H9 (cell line): ENCODE data around the gene KIF9. TPM values are rescaled to one million over a fixed set of nuclear protein-coding genes. Genes with fewer than 3 reads are reported as not detected.

Source experiments
- DNase-seq: peaks from one replicate; pipeline ENCODE4 v3.0.0-alpha.2; 2017
- H2AFZ ChIP-seq: one replicate; pipeline ENCODE4 v1.6.1; 2013; ENCODE audit warnings: mild to moderate bottlenecking, low read length, control low read depth, moderate library complexity
- H2AK5ac ChIP-seq: 2 replicates; pipeline ENCODE4 v1.6.1; 2013; ENCODE audit warnings: low read length, control low read depth, mixed read lengths; ENCODE audit not compliant: insufficient read length
- H2BK120ac ChIP-seq: one replicate; pipeline ENCODE4 v1.6.1; 2013; ENCODE audit warnings: low read depth, mild to moderate bottlenecking, low read length, control low read depth, inconsistent platforms; ENCODE audit not compliant: poor library complexity, severe bottlenecking
- H2BK12ac ChIP-seq: 2 replicates; pipeline ENCODE4 v1.6.1; 2013; ENCODE audit warnings: low read length, control low read depth, mixed read lengths, low read depth; ENCODE audit not compliant: insufficient read length
- H2BK15ac ChIP-seq: 2 replicates; pipeline ENCODE4 v1.6.1; 2013; ENCODE audit warnings: low read depth, low read length, control low read depth
- H2BK20ac ChIP-seq: one replicate; pipeline ENCODE4 v1.6.1; 2013; ENCODE audit warnings: low read depth, mild to moderate bottlenecking, low read length, control low read depth, inconsistent platforms; ENCODE audit not compliant: poor library complexity, severe bottlenecking
- H2BK5ac ChIP-seq: 2 replicates; pipeline ENCODE4 v1.6.1; 2013; ENCODE audit warnings: low read length, control low read depth, mixed read lengths; ENCODE audit not compliant: insufficient read length
- H3K14ac ChIP-seq: 2 replicates; pipeline ENCODE4 v1.6.1; 2013; ENCODE audit warnings: low read length, control low read depth; ENCODE audit not compliant: insufficient read depth
- H3K18ac ChIP-seq: 2 replicates; pipeline ENCODE4 v1.6.1; 2013; ENCODE audit warnings: low read depth, mild to moderate bottlenecking, mixed read lengths, low read length, control low read depth; ENCODE audit not compliant: insufficient read length
- H3K23ac ChIP-seq: 2 replicates; pipeline ENCODE4 v1.6.1; 2013; ENCODE audit warnings: low read length, control low read depth, mixed read lengths, low read depth; ENCODE audit not compliant: insufficient read length
- H3K23me2 ChIP-seq: 2 replicates; pipeline ENCODE4 v1.6.1; 2013; ENCODE audit warnings: low read depth, mild to moderate bottlenecking, mixed read lengths, low read length, control low read depth; ENCODE audit not compliant: insufficient read length, poor library complexity, severe bottlenecking
- H3K27ac ChIP-seq: 2 replicates; pipeline ENCODE4 v1.5.1; 2013; ENCODE audit warnings: low read length, control low read depth, mixed read lengths, low read depth; ENCODE audit not compliant: insufficient read length
- H3K27me3 ChIP-seq: 2 replicates; pipeline ENCODE4 v1.6.1; 2013; ENCODE audit warnings: low read length, control low read depth, inconsistent platforms; ENCODE audit not compliant: insufficient read depth
- H3K4ac ChIP-seq: 2 replicates; pipeline ENCODE4 v1.6.1; 2013; ENCODE audit warnings: low read depth, mild to moderate bottlenecking, control low read depth, inconsistent platforms, low read length, moderate library complexity
- H3K4me1 ChIP-seq: 2 replicates; pipeline ENCODE4 v1.6.1; 2013; ENCODE audit warnings: low read length, control low read depth, inconsistent platforms; ENCODE audit not compliant: insufficient read depth
- H3K4me2 ChIP-seq: 2 replicates; pipeline ENCODE4 v1.6.1; 2013; ENCODE audit warnings: low read length, control low read depth, mixed read lengths; ENCODE audit not compliant: insufficient read length, insufficient read depth
- H3K56ac ChIP-seq: 2 replicates; pipeline ENCODE4 v1.6.1; 2013; ENCODE audit warnings: low read depth, mild to moderate bottlenecking, mixed read lengths, low read length, control low read depth; ENCODE audit not compliant: insufficient read length
- H3K79me1 ChIP-seq: 2 replicates; pipeline ENCODE4 v1.6.1; 2013; ENCODE audit warnings: low read depth, mild to moderate bottlenecking, moderate library complexity, low read length, control low read depth, inconsistent platforms; ENCODE audit not compliant: insufficient read depth, poor library complexity, severe bottlenecking
- H3K79me2 ChIP-seq: 2 replicates; pipeline ENCODE4 v1.6.1; 2013; ENCODE audit warnings: low read length, control low read depth, inconsistent platforms; ENCODE audit not compliant: insufficient read depth
- H3K9ac ChIP-seq: 2 replicates; pipeline ENCODE4 v1.6.1; 2013; ENCODE audit warnings: low read length, control low read depth, mixed read lengths; ENCODE audit not compliant: insufficient read length; ENCODE audit errors: extremely low read depth
- H3K9me3 ChIP-seq: one replicate; pipeline ENCODE4 v1.6.1; 2013; ENCODE audit warnings: low read depth, low read length, inconsistent platforms; ENCODE audit not compliant: control insufficient read depth
- H3T11ph ChIP-seq: one replicate; pipeline ENCODE4 v1.6.1; 2013; ENCODE audit warnings: mild to moderate bottlenecking, low read length, control low read depth, inconsistent platforms
- H4K20me1 ChIP-seq: one replicate; pipeline ENCODE4 v1.6.1; 2013; ENCODE audit not compliant: control insufficient read depth, insufficient read length, insufficient read depth
- H4K5ac ChIP-seq: 2 replicates; pipeline ENCODE4 v1.6.1; 2013; ENCODE audit warnings: low read depth, mild to moderate bottlenecking, mixed read lengths, low read length, control low read depth; ENCODE audit not compliant: insufficient read length
- H4K8ac ChIP-seq: replicated peaks from 2 replicates; pipeline ENCODE4 v1.6.1; 2013; ENCODE audit warnings: low read length, control low read depth, mixed read lengths, low read depth; ENCODE audit not compliant: insufficient read length
- H4K91ac ChIP-seq: 2 replicates; pipeline ENCODE4 v1.6.1; 2013; ENCODE audit warnings: low read depth, mild to moderate bottlenecking, moderate library complexity, mixed read lengths, low read length, control low read depth; ENCODE audit not compliant: insufficient read length
- H3K27ac Mint-ChIP-seq, 3 experiments: 2 replicates in 2 of 3; 3 replicates in 1 of 3; pipeline ENCODE4 v1.8.0; 2020 to 2021; ENCODE audit warnings: mixed read lengths in 3 of 3, mild to moderate bottlenecking in 1 of 3, moderate library complexity in 1 of 3
- H3K27me3 Mint-ChIP-seq: 2 replicates; pipeline ENCODE4 v1.8.0; 2021; ENCODE audit warnings: low read depth, mild to moderate bottlenecking, moderate library complexity, mixed read lengths
- H3K36me3 Mint-ChIP-seq, 3 experiments: 2 replicates in 2 of 3; 3 replicates in 1 of 3; pipeline ENCODE4 v1.8.0; 2020 to 2021; ENCODE audit warnings: low read depth in 3 of 3, mixed read lengths in 3 of 3; ENCODE audit not compliant: insufficient read depth in 1 of 3
- H3K4me1 Mint-ChIP-seq, 2 experiments: 2 replicates each; pipeline ENCODE4 v1.8.0; 2020; ENCODE audit warnings: mixed read lengths in 2 of 2
- H3K4me3 Mint-ChIP-seq, 2 experiments: 2 replicates in 1 of 2; 3 replicates in 1 of 2; pipeline ENCODE4 v1.8.0; 2020 to 2021; ENCODE audit warnings: mild to moderate bottlenecking in 2 of 2, mixed read lengths in 2 of 2, moderate library complexity in 1 of 2
- H3K9me3 Mint-ChIP-seq, 2 experiments: 2 replicates in 1 of 2; 3 replicates in 1 of 2; pipeline ENCODE4 v1.8.0; 2020; ENCODE audit warnings: mild to moderate bottlenecking in 2 of 2, mixed read lengths in 2 of 2, moderate library complexity in 1 of 2
- CTCF ChIP-seq: fragments of 200-600 bp; sonication (generic); conservative IDR thresholded peaks from 3 replicates; pipeline ENCODE4 v1.8.0; 2021; ENCODE audit warnings: antibody characterized with exemption, mild to moderate bottlenecking
- WGBS: extraction: QIAGEN DNeasy Blood & Tissue Kit; methylation state at CpG from one replicate; pipeline ENCODE4 v1.1.7; 2013; ENCODE audit warnings: missing lambda C conversion rate, low lambda C conversion rate, mixed read lengths; ENCODE audit not compliant: insufficient read length; ENCODE audit errors: extremely low coverage; 5-methylcytosine and 5-hydroxymethylcytosine counted together
- total RNA-seq: library from RNA; stranded (reverse); gene quantifications from 2 replicates; pipeline ENCODE4 v1.2.1, GENCODE V29; 2021

The KIF9 gene
- total RNA-seq, 1 experiment from 2014 or later, result 8.4 TPM

- Histone ChIP-seq H4K8ac (no peak overlapping the region), H3K4me2 (no peak overlapping the region), H3K23me2 (no peaks in the 10 kb centered on the region), H2BK5ac (no peak overlapping the region), H3K9me3 (no peaks in the 10 kb centered on the region), H3K56ac (no peak overlapping the region), H3K79me1 (peaks cover 7% of the 10 kb centered on the region), H3K4ac (no peak overlapping the region), H3K23ac (no peak overlapping the region), H3K79me2 (no peaks in the 10 kb centered on the region; the same call in 1 of the 2 replicates), H3K27me3 (no peaks in the 10 kb centered on the region), H2BK15ac (no peak overlapping the region), H4K20me1 (no peaks in the 10 kb centered on the region), H3T11ph (no peak overlapping the region), H3K9ac (no peak overlapping the region), H2BK120ac (no peak overlapping the region), H2AK5ac (no peak overlapping the region), H3K14ac (no peak overlapping the region), H2AFZ (no peak overlapping the region), H3K4me1 (0 out of 2 replicates have a peak, but pooled peaks cover 2% of the 10 kb centered on the region), H3K27ac (no peak overlapping the region), H2BK12ac (no peak overlapping the region), H4K91ac (no peak overlapping the region), H2BK20ac (no peak overlapping the region), H4K5ac (no peak overlapping the region), H3K18ac (no peak overlapping the region)
- DNase-seq, result no peak
- WGBS, result no CpG with 5 or more reads among the region's 3 CpGs
- Mint-ChIP-seq H3K9me3 (no peaks in the 10 kb centered on the region), H3K4me3 (no peak overlapping the region), H3K27ac (peak overlapping the region in 2 of 3 experiments; percentile 3 to 12; a peak in 2 of 7 replicates), H3K27me3 (no peaks in the 10 kb centered on the region), H3K4me1 (peaks cover 25 to 34% of the 10 kb centered on the region in 2 experiments), H3K36me3 (peaks cover 11 to 24% (median 21%) of the 10 kb centered on the region in 3 experiments)
- no peak for TF ChIP-seq CTCF
These were observed 15.8 kb upstream of the KIF9 start for GRCh38 chr3:47298439-47298838.
